Stimulated activated CD4-positive, alpha-beta T cell treated with anti-CD3 and anti-CD28 coated beads, Interleukin-15, amount 100 ng/mL, for 24 hours (primary cell): ENCODE measurements around the gene MAGIX.

Experiments
- DNase-seq: peaks from one replicate; pipeline ENCODE4 v3.0.0-alpha.2; 2020

The MAGIX gene

DNA sequence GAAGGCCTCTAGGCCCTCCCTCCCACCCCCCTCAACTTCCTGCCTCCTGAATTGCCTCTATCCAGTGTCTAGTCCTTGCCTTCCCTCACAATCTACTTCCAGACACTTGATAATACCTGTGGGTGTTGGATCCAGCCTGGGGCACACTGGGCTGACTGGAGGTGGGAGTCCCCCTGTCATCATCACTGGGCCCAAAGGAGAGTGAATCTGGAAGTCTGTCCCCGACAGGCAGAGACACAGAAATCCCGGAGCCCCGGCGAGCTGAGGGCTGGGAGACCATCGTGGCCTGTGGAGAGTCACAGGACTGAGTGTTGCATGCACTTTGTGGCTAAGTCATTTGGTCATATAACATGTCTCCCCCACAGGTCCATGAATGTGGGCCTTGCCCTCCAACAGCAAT is 45.8 kb downstream of the MAGIX start:
- no peak for DNase-seq

DNA sequence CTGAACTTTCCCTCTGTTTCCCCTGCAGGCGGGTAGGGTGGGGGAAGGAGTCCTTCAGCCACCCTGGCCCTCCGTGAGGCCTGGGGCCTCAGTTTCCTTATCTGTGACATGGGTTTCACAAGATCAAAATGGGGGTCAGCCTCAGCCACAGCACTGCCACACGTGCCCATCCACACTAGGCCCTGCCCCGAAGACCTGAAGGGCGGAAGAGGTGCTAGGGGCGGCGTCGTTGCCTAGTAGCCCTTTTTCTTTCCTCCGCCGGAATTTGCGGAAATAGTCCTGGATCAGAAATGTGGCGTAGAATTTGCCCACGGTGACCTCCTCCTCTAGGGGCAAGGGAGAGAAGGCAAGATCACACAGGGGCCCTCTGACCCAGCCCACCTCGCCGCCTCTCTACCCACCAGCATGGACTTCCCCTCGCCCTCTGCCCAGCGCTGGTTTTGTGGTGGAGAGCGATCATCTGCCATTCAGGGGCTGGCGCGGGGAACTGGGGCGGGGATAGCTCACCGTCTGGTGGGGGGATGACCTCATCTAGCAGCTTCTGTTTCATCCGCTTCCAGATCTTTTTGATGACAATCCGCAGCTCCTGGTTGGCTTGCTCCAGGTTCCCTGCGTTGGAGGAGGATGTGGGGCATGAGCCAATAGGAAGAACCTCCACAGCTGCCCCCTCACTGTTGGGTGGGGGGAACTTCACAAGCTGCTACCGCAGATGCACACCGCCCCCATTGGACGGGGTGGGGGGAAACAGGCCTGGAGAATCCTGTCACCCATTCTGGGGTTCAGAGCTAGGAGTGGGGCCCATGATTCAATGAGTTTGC is 47.1 kb downstream of the MAGIX start:
- DNase-seq: no peak

DNA sequence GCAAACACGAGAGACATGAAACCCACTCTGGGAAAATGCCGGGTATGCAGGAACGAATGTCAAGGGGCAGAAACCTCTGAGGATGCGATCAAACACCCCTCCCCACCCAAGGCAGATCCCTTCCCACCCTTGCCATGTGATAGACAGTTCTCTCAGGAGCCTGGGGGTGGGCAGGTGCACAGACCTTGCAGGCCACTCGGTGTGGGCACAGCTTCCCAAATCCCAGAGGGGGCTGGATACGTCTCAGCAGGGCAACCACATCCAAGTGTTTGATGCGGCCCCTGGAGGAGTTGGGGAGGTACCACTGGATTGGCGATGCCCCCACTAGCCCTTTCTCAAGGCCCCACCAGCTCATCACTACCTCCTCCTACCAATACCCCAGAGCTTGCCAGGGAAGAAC is 47.8 kb downstream of the MAGIX start:
- no peak for DNase-seq

GRCh38 chrX:49211074-49211473 is 48.5 kb downstream of the MAGIX start:
- no peak for DNase-seq

DNA sequence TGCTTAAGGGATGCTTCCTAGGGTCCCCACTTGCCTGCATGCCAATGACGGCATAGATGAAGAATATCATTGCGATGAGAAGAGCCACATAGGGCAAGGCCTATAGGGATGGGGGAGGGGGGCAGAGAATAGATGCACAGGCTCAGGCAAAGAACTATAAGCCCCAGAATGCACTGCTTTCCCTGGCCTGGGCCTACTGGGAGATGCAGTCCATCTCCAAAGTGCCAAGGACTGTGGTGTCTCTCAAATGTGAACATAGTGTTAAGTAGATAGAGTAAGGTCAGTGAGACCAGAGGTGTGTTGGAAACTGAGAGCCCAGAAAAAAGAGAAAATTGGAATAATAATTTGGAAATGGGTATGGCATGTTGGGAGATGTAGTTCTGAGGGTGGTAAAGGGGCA is 49.7 kb downstream of the MAGIX start:
- no peak for DNase-seq

DNA sequence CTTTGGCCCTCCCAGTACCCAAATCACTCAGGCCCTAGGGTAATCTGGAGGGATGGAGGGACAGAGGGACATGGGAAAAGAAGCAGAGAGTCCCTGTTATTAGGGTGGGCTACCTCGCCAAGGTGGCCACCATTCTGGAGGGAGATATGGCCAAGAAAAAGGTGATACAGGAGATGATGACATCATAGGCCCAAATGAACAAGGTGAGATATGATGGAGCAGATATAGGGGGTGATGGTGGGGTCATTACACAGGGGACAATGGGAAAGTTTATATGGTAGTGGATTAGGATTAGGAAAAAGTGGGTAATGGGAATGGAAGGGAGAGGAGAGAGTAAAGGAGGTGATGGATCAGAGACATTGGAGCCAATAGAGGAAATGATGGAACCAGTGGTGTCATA is 50.3 kb downstream of the MAGIX start:
- DNase-seq: no peak

DNA sequence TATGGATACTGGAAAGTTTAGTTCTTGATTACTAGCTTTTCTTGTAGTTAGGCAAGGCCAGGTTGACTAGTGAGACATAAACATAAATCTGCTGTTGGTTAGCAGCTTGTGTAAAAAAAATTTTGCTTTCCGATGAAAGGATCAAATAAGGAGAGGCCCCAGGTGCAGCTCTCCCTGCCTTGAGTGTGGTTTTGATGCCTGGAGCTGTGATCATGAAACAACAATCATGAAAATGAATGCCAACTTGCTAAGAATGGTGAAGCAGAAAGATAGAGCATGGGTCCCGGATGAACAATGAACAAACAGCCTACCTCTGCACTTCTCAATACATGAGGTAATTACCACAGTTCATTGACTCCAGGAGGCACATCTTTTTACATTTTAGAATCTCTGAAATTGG is 51.9 kb downstream of the MAGIX start:
- no peak for DNase-seq

- no peak for DNase-seq
Observed at GRCh38 chrX:49214996-49215526, 52.5 kb downstream of the MAGIX start.
